AG10803 (cell line): ENCODE data around the gene RFX7.

ENCODE experiments used
- DNase-seq: peaks from one replicate; pipeline ENCODE4 v3.0.0; 2010; ENCODE audit warnings: low read depth
- H3K4me3 ChIP-seq: 2 replicates; pipeline ENCODE4 v1.5.1; 2011; ENCODE audit warnings: mild to moderate bottlenecking, low read length, control low read depth
- TF ChIP-seq, protein P1 (sequence below): conservative IDR thresholded peaks from 2 replicates; pipeline ENCODE4 v1.5.1; 2011; ENCODE audit warnings: mild to moderate bottlenecking, low read length, control low read depth, inconsistent platforms

Gene RFX7

DNA sequence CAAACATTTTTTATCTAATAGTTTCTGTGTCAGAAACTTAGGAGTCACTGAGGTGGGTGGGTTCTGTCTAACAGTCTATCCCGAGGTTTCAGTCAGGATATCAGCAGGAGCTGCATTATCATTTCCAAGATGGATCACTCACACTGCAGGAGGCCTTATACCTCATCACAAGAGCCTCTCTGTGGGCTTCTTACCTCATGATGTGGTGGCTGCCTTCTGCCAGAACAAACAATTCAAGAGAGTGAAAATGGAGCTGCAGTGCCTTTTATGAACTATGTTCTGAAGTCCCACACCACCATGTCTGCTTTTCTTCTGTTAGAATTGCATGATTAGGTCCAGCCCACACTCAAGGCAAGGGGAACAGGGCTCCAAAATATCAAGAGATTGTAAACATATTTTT, 27.9 kb downstream of the RFX7 start:
- TF ChIP-seq, protein P1, sequence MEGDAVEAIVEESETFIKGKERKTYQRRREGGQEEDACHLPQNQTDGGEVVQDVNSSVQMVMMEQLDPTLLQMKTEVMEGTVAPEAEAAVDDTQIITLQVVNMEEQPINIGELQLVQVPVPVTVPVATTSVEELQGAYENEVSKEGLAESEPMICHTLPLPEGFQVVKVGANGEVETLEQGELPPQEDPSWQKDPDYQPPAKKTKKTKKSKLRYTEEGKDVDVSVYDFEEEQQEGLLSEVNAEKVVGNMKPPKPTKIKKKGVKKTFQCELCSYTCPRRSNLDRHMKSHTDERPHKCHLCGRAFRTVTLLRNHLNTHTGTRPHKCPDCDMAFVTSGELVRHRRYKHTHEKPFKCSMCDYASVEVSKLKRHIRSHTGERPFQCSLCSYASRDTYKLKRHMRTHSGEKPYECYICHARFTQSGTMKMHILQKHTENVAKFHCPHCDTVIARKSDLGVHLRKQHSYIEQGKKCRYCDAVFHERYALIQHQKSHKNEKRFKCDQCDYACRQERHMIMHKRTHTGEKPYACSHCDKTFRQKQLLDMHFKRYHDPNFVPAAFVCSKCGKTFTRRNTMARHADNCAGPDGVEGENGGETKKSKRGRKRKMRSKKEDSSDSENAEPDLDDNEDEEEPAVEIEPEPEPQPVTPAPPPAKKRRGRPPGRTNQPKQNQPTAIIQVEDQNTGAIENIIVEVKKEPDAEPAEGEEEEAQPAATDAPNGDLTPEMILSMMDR = no peak
- DNase-seq = peak; percentile 20
- no peak overlapping the region for H3K4me3 ChIP-seq

DNA sequence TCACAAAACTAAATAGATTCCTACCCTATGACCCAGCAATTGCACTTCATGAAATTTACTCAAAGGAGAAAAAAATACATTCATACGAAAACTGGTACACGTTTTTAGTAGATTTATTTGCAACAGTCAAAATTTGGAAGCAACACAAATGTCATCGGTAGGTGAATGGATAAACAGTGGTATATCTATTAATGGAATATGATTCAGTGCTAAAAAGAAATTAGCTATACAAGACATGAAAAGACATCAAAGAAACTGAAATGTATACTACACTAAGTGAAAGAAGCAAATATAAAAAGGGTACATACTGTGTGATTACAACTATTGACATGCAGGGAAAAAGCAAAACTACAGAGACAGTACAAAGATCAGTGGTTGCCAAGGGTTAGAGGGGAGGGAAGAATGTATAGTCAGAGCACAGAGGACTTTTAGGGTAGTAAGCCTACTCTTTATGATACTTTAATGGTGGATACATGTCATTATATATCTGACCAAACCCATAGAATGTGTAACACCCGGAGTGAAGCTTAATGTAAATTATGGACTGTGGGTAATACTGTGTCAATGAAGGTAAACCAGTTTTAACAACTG, 31.6 kb downstream of the RFX7 start:
- no peak for DNase-seq
- TF ChIP-seq, protein P1 = no peak
- H3K4me3 ChIP-seq = no peak overlapping the region

DNA sequence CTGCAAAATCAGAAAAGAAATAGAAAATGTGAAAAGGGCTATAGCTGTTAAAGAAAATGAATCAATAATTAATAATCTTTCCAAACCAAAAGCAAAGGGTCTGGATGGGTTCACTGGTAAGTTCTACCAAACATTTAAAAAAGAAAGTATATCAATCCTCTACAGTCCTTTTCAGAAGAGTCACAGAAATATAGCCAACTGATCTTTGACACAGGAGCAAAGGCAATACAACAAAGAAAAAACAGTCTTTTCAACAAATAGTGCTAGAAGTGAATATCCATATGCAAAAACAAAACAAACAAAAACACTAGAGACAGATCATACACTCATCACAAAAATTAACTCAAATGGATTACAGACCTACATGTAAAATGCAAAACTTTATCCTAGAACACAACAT, 32.6 kb downstream of the RFX7 start:
- TF ChIP-seq, protein P1 = no peak
- no peak for DNase-seq
- no peak overlapping the region for H3K4me3 ChIP-seq

DNA sequence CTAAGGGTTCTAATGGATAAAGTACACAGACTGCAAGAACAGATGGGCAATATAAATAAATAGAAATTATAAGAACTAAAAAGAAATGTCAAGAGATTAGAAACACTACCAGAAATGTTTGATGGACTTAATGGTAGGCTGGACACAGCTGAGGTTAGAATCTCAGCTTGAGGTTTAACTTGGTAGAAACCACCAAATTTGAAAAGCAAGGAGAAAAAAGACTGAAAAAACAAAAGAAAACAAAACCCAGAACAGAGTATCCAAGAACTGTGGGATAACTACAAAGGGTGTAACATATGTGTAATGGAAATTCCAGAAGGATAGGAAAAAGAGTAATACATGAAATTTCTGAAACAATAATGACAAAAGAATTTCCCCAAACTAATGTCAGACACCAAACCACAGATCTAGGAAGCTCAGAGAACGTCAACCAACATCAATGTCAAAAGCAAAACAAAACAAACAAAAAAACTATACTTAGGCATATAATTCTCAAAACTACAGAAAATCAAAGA, 35.0 kb downstream of the RFX7 start:
- TF ChIP-seq, protein P1 = no peak
- no peak overlapping the region for H3K4me3 ChIP-seq
- DNase-seq = peak; percentile 17

DNA sequence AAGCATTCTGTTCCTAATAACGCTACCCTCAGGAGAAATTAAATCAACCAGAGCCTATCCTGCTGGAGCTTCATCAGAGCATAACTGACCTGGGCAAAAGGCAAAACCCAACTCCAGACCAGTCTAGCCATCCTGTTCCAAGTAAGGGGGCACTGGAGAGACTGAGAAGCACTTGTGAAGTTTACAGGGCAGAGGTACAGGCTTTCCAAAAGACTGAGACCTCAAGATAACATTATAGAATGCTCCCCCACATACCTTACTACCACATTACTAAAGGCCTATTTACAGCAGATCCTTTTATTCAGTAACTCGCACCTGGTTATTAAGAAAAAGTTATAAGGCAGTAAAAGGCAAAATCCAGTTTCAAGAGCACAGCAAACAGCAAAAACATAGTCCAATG, 35.5 kb downstream of the RFX7 start:
- TF ChIP-seq, protein P1 = no peak
- no peak for DNase-seq
- H3K4me3 ChIP-seq = no peak overlapping the region

DNA sequence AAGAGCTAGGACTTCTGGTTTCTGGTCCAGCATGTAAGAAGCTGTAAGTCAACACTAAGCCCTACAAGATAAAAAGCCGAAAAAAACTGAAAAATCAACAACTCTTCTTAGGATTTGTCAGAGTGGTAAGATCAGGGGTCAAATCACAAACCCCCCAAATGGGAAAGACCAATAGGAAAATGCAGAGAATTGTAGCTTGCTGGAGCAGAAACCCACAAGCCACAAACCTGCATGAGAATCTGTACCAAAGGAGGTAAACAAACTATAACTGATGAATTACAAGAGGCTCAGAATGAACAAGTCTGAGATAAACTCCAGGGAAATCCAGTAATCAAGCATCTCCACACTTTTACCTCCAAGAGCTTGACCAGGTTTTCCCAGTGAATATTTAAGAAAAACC, 36.0 kb downstream of the RFX7 start:
- TF ChIP-seq, protein P1 = no peak
- DNase-seq = no peak
- no peak overlapping the region for H3K4me3 ChIP-seq

DNA sequence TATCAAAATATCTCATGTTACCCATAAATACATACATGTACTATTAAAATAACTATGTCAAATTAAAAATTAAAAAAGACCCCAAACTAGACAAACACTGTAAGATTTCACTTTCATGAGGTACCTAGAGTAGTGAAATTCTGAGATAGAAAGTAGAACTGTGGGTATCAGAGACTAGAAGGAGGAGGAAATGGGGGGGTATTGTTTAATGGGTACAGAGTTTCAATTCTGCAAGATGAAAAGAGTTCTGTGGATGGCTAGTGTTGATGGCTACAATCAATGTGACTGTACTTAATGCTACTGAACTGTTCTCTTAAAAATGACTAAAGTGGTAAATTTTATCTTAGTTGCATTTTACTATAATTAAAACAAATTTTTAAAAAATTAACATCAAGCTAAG, 36.6 kb downstream of the RFX7 start:
- TF ChIP-seq, protein P1 = no peak
- no peak for DNase-seq
- no peak overlapping the region for H3K4me3 ChIP-seq
